ENCODE measurements around the gene AGMO. TPM values are rescaled to one million over a fixed set of nuclear protein-coding genes. Genes with fewer than 3 reads are reported as not detected.
A peak's percentile ranks its signal among the peaks of the same experiment; 100 is the strongest.
"Not testable (repeated sequence)": the region's sequence is repeated elsewhere in the genome, so short reads cannot be mapped to it uniquely, and the experiment has no call there.

Gene AGMO
- total RNA-seq, 1 donor from 2014 or later, result not detected

- peak; percentile 1 for DNase-seq (ENCODE audit: low read depth, low spot score)
Observed at GRCh38 chr7:15326044-15326644, 235.7 kb downstream of the AGMO start.

GRCh38 chr7:15323550-15323949, 238.3 kb downstream of the AGMO start:
- DNase-seq (ENCODE audit: low read depth, low spot score), result no peak

- DNase-seq (ENCODE audit: low read depth, low spot score), result no peak
Observed at GRCh38 chr7:15317215-15317614, 244.6 kb downstream of the AGMO start.

GRCh38 chr7:15315678-15316077, 246.1 kb downstream of the AGMO start:
- DNase-seq (ENCODE audit: low read depth, low spot score), result no peak

GRCh38 chr7:15314922-15315321, 246.9 kb downstream of the AGMO start:
- DNase-seq (ENCODE audit: low read depth, low spot score), result no peak

- no peak for DNase-seq (ENCODE audit: low read depth, low spot score)
Observed at GRCh38 chr7:15313361-15313760, 248.5 kb downstream of the AGMO start.

- no peak for DNase-seq (ENCODE audit: low read depth, low spot score)
Observed at GRCh38 chr7:15309872-15310271, 251.9 kb downstream of the AGMO start.

GRCh38 chr7:15308821-15309220, 253.0 kb downstream of the AGMO start:
- no peak for DNase-seq (ENCODE audit: low read depth, low spot score)

GRCh38 chr7:15306296-15306695, 255.5 kb downstream of the AGMO start:
- no peak for DNase-seq (ENCODE audit: low read depth, low spot score)

- DNase-seq (ENCODE audit: low read depth, low spot score), result no peak
Observed at GRCh38 chr7:15305002-15305600, 256.7 kb downstream of the AGMO start.

- no peak for DNase-seq (ENCODE audit: low read depth, low spot score)
Observed at GRCh38 chr7:15303357-15303756, 258.5 kb downstream of the AGMO start.

- DNase-seq (ENCODE audit: low read depth, low spot score), result not testable (repeated sequence)
Observed at GRCh38 chr7:15300986-15301385, 260.8 kb downstream of the AGMO start.

- no peak for DNase-seq (ENCODE audit: low read depth, low spot score)
Observed at GRCh38 chr7:15292138-15292537, 269.7 kb downstream of the AGMO start.

GRCh38 chr7:15291699-15292098, 270.1 kb downstream of the AGMO start:
- DNase-seq (ENCODE audit: low read depth, low spot score), result no peak

- no peak for DNase-seq (ENCODE audit: low read depth, low spot score)
Observed at GRCh38 chr7:15288741-15289140, 273.1 kb downstream of the AGMO start.

GRCh38 chr7:15284396-15284795, 277.4 kb downstream of the AGMO start:
- no peak for DNase-seq (ENCODE audit: low read depth, low spot score)

GRCh38 chr7:15280078-15280733, 281.6 kb downstream of the AGMO start:
- no peak for DNase-seq (ENCODE audit: low read depth, low spot score)

- no peak for DNase-seq (ENCODE audit: low read depth, low spot score)
Observed at GRCh38 chr7:15279640-15280039, 282.2 kb downstream of the AGMO start.

- DNase-seq (ENCODE audit: low read depth, low spot score), result no peak
Observed at GRCh38 chr7:15257689-15258088, 304.1 kb downstream of the AGMO start.

GRCh38 chr7:15252181-15252580, 309.6 kb downstream of the AGMO start:
- no peak for DNase-seq (ENCODE audit: low read depth, low spot score)

- no peak for DNase-seq (ENCODE audit: low read depth, low spot score)
Observed at GRCh38 chr7:15248514-15248913, 313.3 kb downstream of the AGMO start.

GRCh38 chr7:15245831-15246230, 316.0 kb downstream of the AGMO start:
- DNase-seq (ENCODE audit: low read depth, low spot score), result no peak

- DNase-seq (ENCODE audit: low read depth, low spot score), result no peak
Observed at GRCh38 chr7:15239801-15240200, 322.0 kb downstream of the AGMO start.

Measured in pulmonary artery endothelial cell (primary cell).